ENCODE measurements around the gene CHST11. TPM values are rescaled to one million over a fixed set of nuclear protein-coding genes. Genes with fewer than 3 reads are reported as not detected.

Gene CHST11
- total and polyA plus RNA-seq, 2 of the 4 experiments (the other 2 are of a cell fraction), result 1.4 to 2.7 TPM

- DNase-seq (no peak), ATAC-seq (ENCODE audit: low read depth) (no peak)
- Histone ChIP-seq H2BK15ac (ENCODE audit: low read depth, low read length) (peak overlapping the region; percentile 84; the same call in 1 of the 3 replicates), H2AFZ (replicated peaks; ENCODE audit: low read length, poor library complexity) (peak overlapping the region; percentile 16), H3K23ac (ENCODE audit: low read depth, low read length) (no peak overlapping the region; the same call in 1 of the 2 replicates), H3K4me3 (ENCODE audit: insufficient read depth, low read depth, low read length) (no peak overlapping the region), H3K4ac (ENCODE audit: low read depth, low read length) (peak overlapping the region; percentile 59; the same call in 1 of the 2 replicates), H3K9me3 (ENCODE audit: control insufficient read depth, insufficient read depth, low read length) (no peaks in the 10 kb centered on the region), H2BK120ac (ENCODE audit: low read depth, low read length) (peak overlapping the region; percentile 65; the same call in 1 of the 2 replicates), H4K5ac (ENCODE audit: low read depth, low read length) (peak overlapping the region; percentile 68), H3K18ac (ENCODE audit: low read depth, low read length) (peak overlapping the region; percentile 87), H2BK20ac (ENCODE audit: low read depth, low read length) (peak overlapping the region; percentile 63; the same call in 1 of the 2 replicates), H3K4me1 (ENCODE audit: control insufficient read depth, insufficient read depth, low read length) (peaks cover 4% of the 10 kb centered on the region), H3K79me1 (ENCODE audit: low read depth in 1 of 2, low read length in 2 of 2) (no peaks in the 10 kb centered on the region), H3K56ac (ENCODE audit: extremely low read depth, insufficient read depth, low read length) (no peak overlapping the region), H2BK5ac (ENCODE audit: low read depth, low read length, poor library complexity, severe bottlenecking) (no peak overlapping the region), H3K27me3 (ENCODE audit: control insufficient read depth, insufficient read depth, low read length) (peaks cover 1% of the 10 kb centered on the region; the same call in 1 of the 2 replicates), H2AK9ac (replicated peaks; ENCODE audit: low read depth, low read length, poor library complexity) (no peak overlapping the region), H3K14ac (replicated peaks; ENCODE audit: low read depth, low read length) (peak overlapping the region; percentile 78), H2AK5ac (ENCODE audit: low read depth, low read length) (peak overlapping the region; percentile 89), H3K9ac (ENCODE audit: low read depth, low read length) (no peak overlapping the region), H3K9me1 (ENCODE audit: insufficient read depth, low read length) (peaks cover 4% of the 10 kb centered on the region), H4K20me1 (ENCODE audit: insufficient read depth, low read length) (no peaks in the 10 kb centered on the region), H4K8ac (ENCODE audit: low read depth in 2 of 2, low read length in 2 of 2) (peak overlapping the region in 1 of 2 experiments; percentile 37; a peak in 1 of 4 replicates), H3K36me3 (ENCODE audit: control insufficient read depth, insufficient read depth, low read length) (no peaks in the 10 kb centered on the region), H3K4me2 (ENCODE audit: low read depth, low read length) (no peak overlapping the region), H4K91ac (ENCODE audit: insufficient read depth, low read depth, low read length) (no peak overlapping the region), H3K27ac (ENCODE audit: insufficient read depth, low read length) (no peak overlapping the region)
- in situ Hi-C loops (cut with MboI; ENCODE audit: low sequenced_read_pairs) (no loop called here), intact Hi-C loops (cut with micrococcal nuclease) (no loop called here), dilution Hi-C loops (cut with HindIII; ENCODE audit: low sequenced_read_pairs, unreplicated experiment) (no loop called here)
- TF ChIP-seq MXI1 (IDR thresholded peaks at IDR 0.05; ENCODE audit: borderline replicate concordance, low read depth, low read length) (no peak), POLR2A (IDR thresholded peaks at IDR 0.05; ENCODE audit: low read depth, low read length) (no peak), CEBPB (IDR thresholded peaks at IDR 0.05; ENCODE audit: low read depth, low read length) (no peak), BHLHE40 (IDR thresholded peaks at IDR 0.05; ENCODE audit: low read depth, low read length) (no peak), RAD21 (IDR thresholded peaks at IDR 0.05; ENCODE audit: low read length) (no peak), MAZ (IDR thresholded peaks at IDR 0.05; ENCODE audit: borderline replicate concordance, low read depth, low read length) (no peak), USF2 (IDR thresholded peaks at IDR 0.05; ENCODE audit: low read depth, low read length) (no peak), SMC3 (IDR thresholded peaks at IDR 0.05; ENCODE audit: low read depth, low read length) (no peak), MAFK (IDR thresholded peaks at IDR 0.05; ENCODE audit: low read depth, low read length) (no peak), CHD1 (IDR thresholded peaks at IDR 0.05; ENCODE audit: low read depth, low read length) (no peak), NFE2L2 (IDR thresholded peaks at IDR 0.05; ENCODE audit: low read depth, low read length) (no peak), ELK1 (IDR thresholded peaks at IDR 0.05; ENCODE audit: borderline replicate concordance, low read depth, low read length) (no peak), FOS (IDR thresholded peaks at IDR 0.05; ENCODE audit: low read depth, low read length) (no peak), RCOR1 (IDR thresholded peaks at IDR 0.05; ENCODE audit: insufficient replicate concordance, low read length) (no peak)
- TF ChIP-seq, protein P1, sequence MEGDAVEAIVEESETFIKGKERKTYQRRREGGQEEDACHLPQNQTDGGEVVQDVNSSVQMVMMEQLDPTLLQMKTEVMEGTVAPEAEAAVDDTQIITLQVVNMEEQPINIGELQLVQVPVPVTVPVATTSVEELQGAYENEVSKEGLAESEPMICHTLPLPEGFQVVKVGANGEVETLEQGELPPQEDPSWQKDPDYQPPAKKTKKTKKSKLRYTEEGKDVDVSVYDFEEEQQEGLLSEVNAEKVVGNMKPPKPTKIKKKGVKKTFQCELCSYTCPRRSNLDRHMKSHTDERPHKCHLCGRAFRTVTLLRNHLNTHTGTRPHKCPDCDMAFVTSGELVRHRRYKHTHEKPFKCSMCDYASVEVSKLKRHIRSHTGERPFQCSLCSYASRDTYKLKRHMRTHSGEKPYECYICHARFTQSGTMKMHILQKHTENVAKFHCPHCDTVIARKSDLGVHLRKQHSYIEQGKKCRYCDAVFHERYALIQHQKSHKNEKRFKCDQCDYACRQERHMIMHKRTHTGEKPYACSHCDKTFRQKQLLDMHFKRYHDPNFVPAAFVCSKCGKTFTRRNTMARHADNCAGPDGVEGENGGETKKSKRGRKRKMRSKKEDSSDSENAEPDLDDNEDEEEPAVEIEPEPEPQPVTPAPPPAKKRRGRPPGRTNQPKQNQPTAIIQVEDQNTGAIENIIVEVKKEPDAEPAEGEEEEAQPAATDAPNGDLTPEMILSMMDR (conservative IDR thresholded peaks at IDR 0.05; ENCODE audit: low read depth, low read length), result no peak
- ChIA-PET POLR2A (ENCODE audit: unreplicated experiment) (no interaction called here), CTCF (no interaction called here)
- no TSS peak for BruUV-seq (replicated peaks)
- no CpG with 5 or more reads among the region's 4 CpGs for WGBS, 2 experiments (ENCODE audit: extremely low coverage in 2 of 2, insufficient read length in 1 of 2)
Observed at GRCh38 chr12:104749545-104749944, 292.8 kb downstream of the CHST11 start.
